Measurements from ENCODE around the gene FKBP8.
"Not testable (repeated sequence)": the region's sequence is repeated elsewhere in the genome, so short reads cannot be mapped to it uniquely, and the experiment has no call there.

- TF ChIP-seq CTCF (IDR thresholded peaks at IDR 0.05; ENCODE audit: low read depth, low read length); POLR2A (IDR thresholded peaks at IDR 0.05; ENCODE audit: extremely low read depth, insufficient read length): not testable (repeated sequence)
Measured at GRCh38 chr19:18592732-18593131, 49.4 kb upstream of the FKBP8 start.
